SK-N-SH treated with all-trans-retinoic acid at 6 μM for 48 hours (cell line): ENCODE data around the gene KCNC4.

Experiments used
- ATAC-seq: fragments of 200-7000 bp; cut with Tn5 transposase; 3 replicates; pipeline ENCODE4 v1.9.1; 2020; ENCODE audit warnings: mild to moderate bottlenecking, moderate library complexity
- ARNTL ChIP-seq: fragments of 450-650 bp; formaldehyde crosslinking; IDR thresholded peaks from 2 replicates; pipeline ENCODE4 v1.5.0; 2020; ENCODE audit warnings: low read depth, mild to moderate bottlenecking, moderate library complexity, borderline replicate concordance
- BACH2 ChIP-seq: fragments of 250-450 bp; sonication (Bioruptor Pico); IDR thresholded peaks from 2 replicates; pipeline ENCODE4 v1.9.0; 2021; ENCODE audit warnings: mild to moderate bottlenecking, borderline replicate concordance
- CREB5 ChIP-seq: fragments of 250-450 bp; sonication (Bioruptor Pico); IDR thresholded peaks from 2 replicates; pipeline ENCODE4 v1.5.1; 2020; ENCODE audit warnings: low read depth, mild to moderate bottlenecking, moderate library complexity
- CSDC2 ChIP-seq: fragments of 250-450 bp; sonication (Bioruptor Pico); IDR thresholded peaks from 2 replicates; pipeline ENCODE4 v1.5.0; 2020; ENCODE audit warnings: mild to moderate bottlenecking, moderate library complexity
- ESRRG ChIP-seq: fragments of 250-450 bp; sonication (Bioruptor Pico); IDR thresholded peaks from 2 replicates; pipeline ENCODE4 v1.6.1; 2021; ENCODE audit warnings: mild to moderate bottlenecking
- GLIS3 ChIP-seq: fragments of 250-450 bp; sonication (Bioruptor Pico); IDR thresholded peaks from 2 replicates; pipeline ENCODE4 v1.5.0; 2020; ENCODE audit warnings: mild to moderate bottlenecking, moderate library complexity
- ISL1 ChIP-seq: fragments of 250-450 bp; sonication (Bioruptor Pico); IDR thresholded peaks from 2 replicates; pipeline ENCODE4 v2.1.2; 2022; ENCODE audit warnings: mild to moderate bottlenecking, moderate library complexity
- OSR1 ChIP-seq: fragments of 250-450 bp; sonication (Bioruptor Pico); IDR thresholded peaks from 2 replicates; pipeline ENCODE4 v1.8.0; 2022; ENCODE audit warnings: moderate library complexity, mild to moderate bottlenecking, inconsistent platforms
- POU6F1 ChIP-seq: fragments of 250-450 bp; sonication (Bioruptor Pico); IDR thresholded peaks from 2 replicates; pipeline ENCODE4 v1.8.0; 2021; ENCODE audit warnings: low read depth, mild to moderate bottlenecking, moderate library complexity, borderline replicate concordance
- PPARA ChIP-seq: fragments of 250-450 bp; sonication (Bioruptor Pico); IDR thresholded peaks from 2 replicates; pipeline ENCODE4 v1.5.0; 2020; ENCODE audit warnings: mild to moderate bottlenecking, borderline replicate concordance
- RARB ChIP-seq: fragments of 250-450 bp; sonication (Bioruptor Pico); IDR thresholded peaks from 2 replicates; pipeline ENCODE4 v1.8.0; 2021; ENCODE audit warnings: mild to moderate bottlenecking, moderate library complexity
- SNAI2 ChIP-seq: fragments of 250-450 bp; sonication (Bioruptor Pico); IDR thresholded peaks from 2 replicates; pipeline ENCODE4 v1.5.0; 2020; ENCODE audit warnings: mild to moderate bottlenecking, moderate library complexity
- TCF4 ChIP-seq: fragments of 250-450 bp; sonication (Bioruptor Pico); IDR thresholded peaks from 2 replicates; pipeline ENCODE4 v1.8.0; 2021; ENCODE audit warnings: mild to moderate bottlenecking, moderate library complexity, borderline replicate concordance
- ZC3H10 ChIP-seq: fragments of 250-450 bp; sonication (Bioruptor Pico); IDR thresholded peaks from 2 replicates; pipeline ENCODE4 v1.5.1; 2021; ENCODE audit warnings: mild to moderate bottlenecking, moderate library complexity
- ZFP3 ChIP-seq: fragments of 250-450 bp; sonication (Bioruptor Pico); IDR thresholded peaks from 2 replicates; pipeline ENCODE4 v1.5.0; 2020; ENCODE audit warnings: mild to moderate bottlenecking, moderate library complexity
- ZFP30 ChIP-seq: fragments of 450-650 bp; formaldehyde crosslinking; IDR thresholded peaks from 2 replicates; pipeline ENCODE4 v1.5.0; 2022; ENCODE audit warnings: mild to moderate bottlenecking, moderate library complexity
- ZNF565 ChIP-seq: fragments of 450-650 bp; formaldehyde crosslinking; conservative IDR thresholded peaks from 2 replicates; pipeline ENCODE4 v1.5.0; 2020; ENCODE audit warnings: low read depth, mild to moderate bottlenecking, moderate library complexity
- ZNF70 ChIP-seq: fragments of 450-650 bp; formaldehyde crosslinking; IDR thresholded peaks from 2 replicates; pipeline ENCODE4 v1.5.0; 2020; ENCODE audit warnings: mild to moderate bottlenecking, moderate library complexity
- TF ChIP-seq, protein P1 (sequence below): fragments of 250-450 bp; sonication (Bioruptor Pico); IDR thresholded peaks from 2 replicates; pipeline ENCODE4 v1.5.1; 2021; ENCODE audit warnings: mild to moderate bottlenecking, moderate library complexity
- TF ChIP-seq, protein P2 (sequence below): fragments of 250-450 bp; sonication (Bioruptor Pico); IDR thresholded peaks from 2 replicates; pipeline ENCODE4 v1.5.0; 2020; ENCODE audit warnings: mild to moderate bottlenecking, moderate library complexity

The KCNC4 gene

DNA sequence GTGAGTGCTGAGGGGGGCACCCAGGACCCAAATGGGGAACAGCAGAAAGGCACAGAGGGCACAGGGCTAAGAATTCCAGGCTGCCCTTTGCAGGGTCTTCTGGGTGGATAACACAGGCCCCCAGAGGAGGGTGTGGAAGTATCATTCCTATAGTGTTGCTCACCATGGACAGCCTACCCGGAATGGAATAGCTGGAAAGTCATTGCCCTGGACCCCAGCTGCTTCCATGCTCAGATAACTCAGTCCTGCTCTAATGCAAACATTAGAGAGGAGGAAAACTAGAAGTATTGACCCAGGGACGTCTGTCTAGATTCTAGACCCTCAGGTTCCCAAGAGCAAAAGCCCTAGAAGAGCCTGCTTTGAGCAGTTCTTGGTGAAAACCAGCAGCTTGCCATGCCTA, 35.2 kb upstream of the KCNC4 start:
- TF ChIP-seq ZC3H10 (CRISPR knock-in tag) (no peak), CSDC2 (no peak), ZNF70 (no peak), ZFP30 (CRISPR knock-in tag) (no peak), CREB5 (CRISPR knock-in tag) (no peak), GLIS3 (CRISPR knock-in tag) (no peak), PPARA (CRISPR knock-in tag) (no peak), OSR1 (no peak), SNAI2 (CRISPR knock-in tag) (no peak), ISL1 (CRISPR knock-in tag) (no peak), ZNF565 (CRISPR knock-in tag) (no peak), BACH2 (no peak), ZFP3 (CRISPR knock-in tag) (no peak), RARB (no peak), TCF4 (CRISPR knock-in tag) (no peak)
- TF ChIP-seq, protein P1, sequence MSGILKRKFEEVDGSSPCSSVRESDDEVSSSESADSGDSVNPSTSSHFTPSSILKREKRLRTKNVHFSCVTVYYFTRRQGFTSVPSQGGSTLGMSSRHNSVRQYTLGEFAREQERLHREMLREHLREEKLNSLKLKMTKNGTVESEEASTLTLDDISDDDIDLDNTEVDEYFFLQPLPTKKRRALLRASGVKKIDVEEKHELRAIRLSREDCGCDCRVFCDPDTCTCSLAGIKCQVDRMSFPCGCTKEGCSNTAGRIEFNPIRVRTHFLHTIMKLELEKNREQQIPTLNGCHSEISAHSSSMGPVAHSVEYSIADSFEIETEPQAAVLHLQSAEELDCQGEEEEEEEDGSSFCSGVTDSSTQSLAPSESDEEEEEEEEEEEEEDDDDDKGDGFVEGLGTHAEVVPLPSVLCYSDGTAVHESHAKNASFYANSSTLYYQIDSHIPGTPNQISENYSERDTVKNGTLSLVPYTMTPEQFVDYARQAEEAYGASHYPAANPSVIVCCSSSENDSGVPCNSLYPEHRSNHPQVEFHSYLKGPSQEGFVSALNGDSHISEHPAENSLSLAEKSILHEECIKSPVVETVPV (CRISPR knock-in tag) = no peak
- ATAC-seq = no peak

DNA sequence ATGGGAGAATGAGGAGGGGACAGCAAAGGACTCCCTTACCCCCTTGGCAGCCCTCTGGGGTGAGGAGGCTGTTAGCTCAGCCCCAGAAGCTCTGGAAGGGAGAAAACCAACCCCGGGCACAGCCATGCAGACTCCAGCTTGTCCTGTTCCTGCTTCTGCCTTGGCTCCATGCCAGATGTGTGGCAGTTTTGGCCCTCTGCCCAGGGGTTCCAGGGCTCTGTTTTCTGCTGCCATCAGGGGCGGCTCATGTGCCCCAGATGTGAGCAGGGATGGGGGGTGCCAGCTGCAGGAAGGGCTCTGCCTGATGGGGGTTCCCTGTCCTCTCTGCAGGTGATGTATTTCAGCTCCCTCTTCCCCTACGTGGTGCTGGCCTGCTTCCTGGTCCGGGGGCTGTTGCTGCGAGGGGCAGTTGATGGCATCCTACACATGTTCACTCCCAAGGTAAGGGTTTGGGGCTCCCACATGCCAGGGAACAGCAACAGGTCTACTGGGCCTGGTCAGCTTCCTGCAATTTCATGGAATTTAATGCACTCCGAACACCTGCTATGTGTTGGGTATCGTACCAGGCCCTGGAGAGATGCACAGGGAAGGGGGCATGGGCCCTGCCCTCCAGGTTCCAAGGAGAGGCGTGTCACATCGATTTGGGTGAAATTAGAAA, 33.7 kb upstream of the KCNC4 start:
- peak; percentile 73 for ATAC-seq
- TF ChIP-seq TCF4 (CRISPR knock-in tag) = peak; percentile 77; the same call in 1 of the 2 replicates
- TF ChIP-seq PPARA (CRISPR knock-in tag) = no peak
- no peak for TF ChIP-seq CREB5 (CRISPR knock-in tag)
- TF ChIP-seq, protein P2, sequence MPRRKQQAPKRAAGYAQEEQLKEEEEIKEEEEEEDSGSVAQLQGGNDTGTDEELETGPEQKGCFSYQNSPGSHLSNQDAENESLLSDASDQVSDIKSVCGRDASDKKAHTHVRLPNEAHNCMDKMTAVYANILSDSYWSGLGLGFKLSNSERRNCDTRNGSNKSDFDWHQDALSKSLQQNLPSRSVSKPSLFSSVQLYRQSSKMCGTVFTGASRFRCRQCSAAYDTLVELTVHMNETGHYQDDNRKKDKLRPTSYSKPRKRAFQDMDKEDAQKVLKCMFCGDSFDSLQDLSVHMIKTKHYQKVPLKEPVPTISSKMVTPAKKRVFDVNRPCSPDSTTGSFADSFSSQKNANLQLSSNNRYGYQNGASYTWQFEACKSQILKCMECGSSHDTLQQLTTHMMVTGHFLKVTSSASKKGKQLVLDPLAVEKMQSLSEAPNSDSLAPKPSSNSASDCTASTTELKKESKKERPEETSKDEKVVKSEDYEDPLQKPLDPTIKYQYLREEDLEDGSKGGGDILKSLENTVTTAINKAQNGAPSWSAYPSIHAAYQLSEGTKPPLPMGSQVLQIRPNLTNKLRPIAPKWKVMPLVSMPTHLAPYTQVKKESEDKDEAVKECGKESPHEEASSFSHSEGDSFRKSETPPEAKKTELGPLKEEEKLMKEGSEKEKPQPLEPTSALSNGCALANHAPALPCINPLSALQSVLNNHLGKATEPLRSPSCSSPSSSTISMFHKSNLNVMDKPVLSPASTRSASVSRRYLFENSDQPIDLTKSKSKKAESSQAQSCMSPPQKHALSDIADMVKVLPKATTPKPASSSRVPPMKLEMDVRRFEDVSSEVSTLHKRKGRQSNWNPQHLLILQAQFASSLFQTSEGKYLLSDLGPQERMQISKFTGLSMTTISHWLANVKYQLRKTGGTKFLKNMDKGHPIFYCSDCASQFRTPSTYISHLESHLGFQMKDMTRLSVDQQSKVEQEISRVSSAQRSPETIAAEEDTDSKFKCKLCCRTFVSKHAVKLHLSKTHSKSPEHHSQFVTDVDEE = peak; percentile 71; the same call in 1 of the 2 replicates
- no peak for TF ChIP-seq ZNF565 (CRISPR knock-in tag)
- TF ChIP-seq, all 23 proteins: peak for 2

DNA sequence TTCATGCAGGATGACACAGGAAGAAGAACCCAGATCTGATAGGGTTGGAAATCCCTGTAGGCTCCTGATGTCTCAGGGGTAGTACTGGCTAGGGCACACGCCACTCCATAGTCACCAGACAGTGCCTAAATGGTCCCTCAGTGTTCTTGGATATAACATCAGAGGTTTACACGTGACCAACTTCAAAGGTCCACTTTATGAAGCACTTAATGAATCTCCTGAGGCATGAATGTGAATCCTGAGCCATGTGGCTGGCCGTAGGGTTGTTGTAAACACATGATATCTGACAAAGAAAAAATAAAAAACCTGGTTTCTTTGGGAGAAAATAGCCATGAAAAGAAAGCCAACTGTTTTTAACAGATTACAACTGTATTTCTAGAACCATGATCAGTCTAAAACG, 32.3 kb upstream of the KCNC4 start:
- no peak for ATAC-seq
- TF ChIP-seq SNAI2 (CRISPR knock-in tag) (no peak), PPARA (CRISPR knock-in tag) (no peak), ZC3H10 (CRISPR knock-in tag) (no peak), ARNTL (CRISPR knock-in tag) (no peak), ZNF70 (no peak), GLIS3 (CRISPR knock-in tag) (no peak), TCF4 (CRISPR knock-in tag) (no peak), ESRRG (CRISPR knock-in tag) (no peak), POU6F1 (CRISPR knock-in tag) (no peak)
